Activated CD4-positive, alpha-beta T cell treated with anti-CD3 and anti-CD28 coated beads, Interleukin-10, Interleukin-2, amounts not matched to agents 100 ng/mL and 50 ng/mL, durations not matched to agents 16 hours and 8 hours (primary cell): ENCODE results near the gene GNA14.
"Not testable (repeated sequence)": the region's sequence is repeated elsewhere in the genome, so short reads cannot be mapped to it uniquely, and the experiment has no call there.

Source experiments
- DNase-seq: peaks from one replicate; pipeline ENCODE4 v3.0.0-alpha.2; 2020

GNA14 gene

GRCh38 chr9:77440057-77440456, 208.1 kb downstream of the GNA14 start:
- no peak for DNase-seq

GRCh38 chr9:77438653-77439052, 209.5 kb downstream of the GNA14 start:
- no peak for DNase-seq

- no peak for DNase-seq
Observed at GRCh38 chr9:77435688-77436087, 212.4 kb downstream of the GNA14 start.

GRCh38 chr9:77435277-77435676, 212.8 kb downstream of the GNA14 start:
- no peak for DNase-seq

- DNase-seq, result peak; percentile 71
Observed at GRCh38 chr9:77433675-77434445, 214.3 kb downstream of the GNA14 start.

GRCh38 chr9:77432053-77432452, 216.1 kb downstream of the GNA14 start:
- no peak for DNase-seq

- no peak for DNase-seq
Observed at GRCh38 chr9:77429928-77430327, 218.2 kb downstream of the GNA14 start.

GRCh38 chr9:77427256-77427927, 220.7 kb downstream of the GNA14 start:
- no peak for DNase-seq

- DNase-seq, result no peak
Observed at GRCh38 chr9:77426712-77427111, 221.4 kb downstream of the GNA14 start.

- no peak for DNase-seq
Observed at GRCh38 chr9:77424993-77425392, 223.1 kb downstream of the GNA14 start.

- DNase-seq, result no peak
Observed at GRCh38 chr9:77423841-77424240, 224.3 kb downstream of the GNA14 start.

- no peak for DNase-seq
Observed at GRCh38 chr9:77422969-77423368, 225.2 kb downstream of the GNA14 start.

- DNase-seq, result no peak
Observed at GRCh38 chr9:77421506-77422265, 226.4 kb downstream of the GNA14 start.

- no peak for DNase-seq
Observed at GRCh38 chr9:77420641-77421040, 227.5 kb downstream of the GNA14 start.

GRCh38 chr9:77418226-77418625, 229.9 kb downstream of the GNA14 start:
- DNase-seq, result no peak

GRCh38 chr9:77417566-77417965, 230.6 kb downstream of the GNA14 start:
- DNase-seq, result no peak

- DNase-seq, result not testable (repeated sequence)
Observed at GRCh38 chr9:77408521-77408920, 239.6 kb downstream of the GNA14 start.

- no peak for DNase-seq
Observed at GRCh38 chr9:77403239-77403638, 244.9 kb downstream of the GNA14 start.

- DNase-seq, result no peak
Observed at GRCh38 chr9:77402286-77402685, 245.8 kb downstream of the GNA14 start.

- DNase-seq, result no peak
Observed at GRCh38 chr9:77399964-77400363, 248.2 kb downstream of the GNA14 start.

- not testable (repeated sequence) for DNase-seq
Observed at GRCh38 chr9:77398581-77398980, 249.5 kb downstream of the GNA14 start.

GRCh38 chr9:77392328-77392727, 255.8 kb downstream of the GNA14 start:
- no peak for DNase-seq

- no peak for DNase-seq
Observed at GRCh38 chr9:77391834-77392233, 256.3 kb downstream of the GNA14 start.

GRCh38 chr9:77386187-77386586, 261.9 kb downstream of the GNA14 start:
- no peak for DNase-seq
